SK-N-SH treated with all-trans-retinoic acid at 6 μM for 48 hours (cell line): Measurements from ENCODE around the gene SDHB.
A peak's percentile ranks its signal among the peaks of the same experiment; 100 is the strongest.

Experiments
- ATAC-seq: fragments of 200-7000 bp; cut with Tn5 transposase; 3 replicates; pipeline ENCODE4 v1.9.1; 2020; ENCODE audit warnings: mild to moderate bottlenecking, moderate library complexity
- ARNTL ChIP-seq: fragments of 450-650 bp; formaldehyde crosslinking; IDR thresholded peaks from 2 replicates; pipeline ENCODE4 v1.5.0; 2020; ENCODE audit warnings: low read depth, mild to moderate bottlenecking, moderate library complexity, borderline replicate concordance
- BACH2 ChIP-seq: fragments of 250-450 bp; sonication (Bioruptor Pico); IDR thresholded peaks from 2 replicates; pipeline ENCODE4 v1.9.0; 2021; ENCODE audit warnings: mild to moderate bottlenecking, borderline replicate concordance
- CREB5 ChIP-seq: fragments of 250-450 bp; sonication (Bioruptor Pico); IDR thresholded peaks from 2 replicates; pipeline ENCODE4 v1.5.1; 2020; ENCODE audit warnings: low read depth, mild to moderate bottlenecking, moderate library complexity
- CSDC2 ChIP-seq: fragments of 250-450 bp; sonication (Bioruptor Pico); IDR thresholded peaks from 2 replicates; pipeline ENCODE4 v1.5.0; 2020; ENCODE audit warnings: mild to moderate bottlenecking, moderate library complexity
- CSRNP3 ChIP-seq: fragments of 250-450 bp; sonication (Bioruptor Pico); IDR thresholded peaks from 2 replicates; pipeline ENCODE4 v1.5.1; 2021; ENCODE audit warnings: mild to moderate bottlenecking, moderate library complexity
- ESRRG ChIP-seq: fragments of 250-450 bp; sonication (Bioruptor Pico); IDR thresholded peaks from 2 replicates; pipeline ENCODE4 v1.6.1; 2021; ENCODE audit warnings: mild to moderate bottlenecking
- GLIS3 ChIP-seq: fragments of 250-450 bp; sonication (Bioruptor Pico); IDR thresholded peaks from 2 replicates; pipeline ENCODE4 v1.5.0; 2020; ENCODE audit warnings: mild to moderate bottlenecking, moderate library complexity
- ISL1 ChIP-seq: fragments of 250-450 bp; sonication (Bioruptor Pico); IDR thresholded peaks from 2 replicates; pipeline ENCODE4 v2.1.2; 2022; ENCODE audit warnings: mild to moderate bottlenecking, moderate library complexity
- OSR1 ChIP-seq: fragments of 250-450 bp; sonication (Bioruptor Pico); IDR thresholded peaks from 2 replicates; pipeline ENCODE4 v1.8.0; 2022; ENCODE audit warnings: moderate library complexity, mild to moderate bottlenecking, inconsistent platforms
- PATZ1 ChIP-seq: fragments of 250-450 bp; sonication (Bioruptor Pico); IDR thresholded peaks from 2 replicates; pipeline ENCODE4 v1.8.0; 2020; ENCODE audit warnings: mild to moderate bottlenecking, moderate library complexity, borderline replicate concordance
- RARB ChIP-seq: fragments of 250-450 bp; sonication (Bioruptor Pico); IDR thresholded peaks from 2 replicates; pipeline ENCODE4 v1.8.0; 2021; ENCODE audit warnings: mild to moderate bottlenecking, moderate library complexity
- TCF4 ChIP-seq: fragments of 250-450 bp; sonication (Bioruptor Pico); IDR thresholded peaks from 2 replicates; pipeline ENCODE4 v1.8.0; 2021; ENCODE audit warnings: mild to moderate bottlenecking, moderate library complexity, borderline replicate concordance
- TOX ChIP-seq: fragments of 250-450 bp; sonication (Bioruptor Pico); IDR thresholded peaks from 2 replicates; pipeline ENCODE4 v1.8.0; 2021; ENCODE audit warnings: mild to moderate bottlenecking, moderate library complexity, borderline replicate concordance
- TSHZ2 ChIP-seq: fragments of 250-450 bp; sonication (Bioruptor Pico); IDR thresholded peaks from 2 replicates; pipeline ENCODE4 v1.5.0; 2020; ENCODE audit warnings: mild to moderate bottlenecking, moderate library complexity
- ZC3H10 ChIP-seq: fragments of 250-450 bp; sonication (Bioruptor Pico); IDR thresholded peaks from 2 replicates; pipeline ENCODE4 v1.5.1; 2021; ENCODE audit warnings: mild to moderate bottlenecking, moderate library complexity
- ZFP3 ChIP-seq: fragments of 250-450 bp; sonication (Bioruptor Pico); IDR thresholded peaks from 2 replicates; pipeline ENCODE4 v1.5.0; 2020; ENCODE audit warnings: mild to moderate bottlenecking, moderate library complexity
- ZFP30 ChIP-seq: fragments of 450-650 bp; formaldehyde crosslinking; IDR thresholded peaks from 2 replicates; pipeline ENCODE4 v1.5.0; 2022; ENCODE audit warnings: mild to moderate bottlenecking, moderate library complexity
- ZNF565 ChIP-seq: fragments of 450-650 bp; formaldehyde crosslinking; conservative IDR thresholded peaks from 2 replicates; pipeline ENCODE4 v1.5.0; 2020; ENCODE audit warnings: low read depth, mild to moderate bottlenecking, moderate library complexity
- ZNF70 ChIP-seq: fragments of 450-650 bp; formaldehyde crosslinking; IDR thresholded peaks from 2 replicates; pipeline ENCODE4 v1.5.0; 2020; ENCODE audit warnings: mild to moderate bottlenecking, moderate library complexity
- ZNF8 ChIP-seq: fragments of 450-650 bp; formaldehyde crosslinking; IDR thresholded peaks from 2 replicates; pipeline ENCODE4 v1.5.0; 2020; ENCODE audit warnings: mild to moderate bottlenecking, moderate library complexity

Gene SDHB

GRCh38 chr1:17013491-17014320, 40.1 kb downstream of the SDHB start (continued):
- no peak for TF ChIP-seq ZNF565 (CRISPR knock-in tag)
- no peak for TF ChIP-seq OSR1 (CRISPR knock-in tag)
- no peak for TF ChIP-seq GLIS3 (CRISPR knock-in tag)
- TF ChIP-seq ZNF70: no peak
- no peak for TF ChIP-seq CREB5 (CRISPR knock-in tag)
- TF ChIP-seq ZFP3: no peak
- TF ChIP-seq TCF4 (CRISPR knock-in tag): no peak

GRCh38 chr1:17012775-17013490, 40.9 kb downstream of the SDHB start:
- ATAC-seq: no peak

GRCh38 chr1:17011439-17012307, 42.2 kb downstream of the SDHB start, which contains the start of gene ATP13A2:
Gene ATP13A2, minus strand, starts transcription at chr1:17011928. Its CDS starts 190 bp downstream, at chr1:17011738.
- ATAC-seq: peak; percentile 93
- TF ChIP-seq TSHZ2 (no peak), RARB (CRISPR knock-in tag) (no peak), PATZ1 (CRISPR knock-in tag) (no peak), ZNF8 (CRISPR knock-in tag) (no peak), TOX (CRISPR knock-in tag) (no peak), ESRRG (CRISPR knock-in tag) (no peak), ZC3H10 (CRISPR knock-in tag) (no peak), CSDC2 (CRISPR knock-in tag) (no peak), ARNTL (no peak), ISL1 (CRISPR knock-in tag) (no peak), BACH2 (CRISPR knock-in tag) (no peak), CSRNP3 (CRISPR knock-in tag) (no peak), ZFP30 (CRISPR knock-in tag) (no peak), OSR1 (CRISPR knock-in tag) (no peak)

More at GRCh38 chr1:17012775-17013490, 40.9 kb downstream of the SDHB start:
- TF ChIP-seq ZNF8 (CRISPR knock-in tag) (no peak), BACH2 (CRISPR knock-in tag) (no peak), TOX (CRISPR knock-in tag) (no peak), CSDC2 (CRISPR knock-in tag) (no peak), ZFP3 (no peak), ZC3H10 (CRISPR knock-in tag) (no peak), CSRNP3 (CRISPR knock-in tag) (no peak), OSR1 (CRISPR knock-in tag) (no peak), CREB5 (CRISPR knock-in tag) (no peak)
